ENCODE data around the gene IGFLR1. TPM values are rescaled to one million over a fixed set of nuclear protein-coding genes. Genes with fewer than 3 reads are reported as not detected.

IGFLR1 gene
- total and polyA plus RNA-seq, 2 of the 8 experiments (the other 6 are each of a cell fraction or from before 2014, with no cell fraction given), result 8.4 to 28.9 TPM

DNA sequence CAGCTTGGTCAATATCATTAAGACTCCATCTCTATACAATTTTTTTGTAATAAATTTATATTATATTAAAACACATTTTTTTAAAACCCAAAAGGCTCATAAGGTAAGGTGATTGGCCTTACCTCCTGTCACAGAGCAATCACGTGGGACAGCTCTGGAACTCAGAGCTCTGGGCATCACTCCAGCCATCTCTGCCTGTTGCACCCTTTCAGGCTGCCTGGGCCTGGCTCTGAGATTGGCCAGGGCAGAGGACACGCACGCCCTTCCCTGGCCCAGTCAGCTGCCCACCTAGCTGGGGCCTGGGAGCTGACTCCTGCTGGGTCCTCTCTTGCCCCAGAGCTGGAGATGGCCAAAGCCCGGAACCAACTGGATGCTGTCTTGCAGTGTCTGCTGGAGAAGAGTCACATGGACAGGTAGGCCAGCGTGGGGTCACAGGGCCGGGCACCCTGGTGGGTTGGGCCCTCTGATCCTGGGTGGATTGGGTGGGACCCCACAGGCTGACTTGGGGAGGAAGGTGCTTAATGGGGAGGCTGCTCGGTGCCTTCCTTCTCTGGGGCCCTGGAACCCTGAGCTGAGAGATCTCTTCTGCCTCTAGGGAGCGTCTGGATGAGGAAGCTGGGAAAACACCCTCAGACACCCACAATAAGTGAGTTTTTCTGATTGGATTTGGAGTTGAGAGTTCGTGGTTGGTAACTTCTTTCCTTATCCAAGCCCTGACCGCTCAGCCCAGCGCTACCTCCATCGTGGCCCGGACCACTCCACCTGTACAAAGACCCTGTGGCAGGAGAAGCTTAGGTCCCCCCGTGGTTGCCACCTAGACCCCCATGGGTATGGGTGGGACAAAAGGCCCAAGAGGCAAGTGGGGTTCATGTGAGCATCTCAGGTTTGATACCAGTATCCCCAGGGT is 9.8 kb upstream of the IGFLR1 start:
- no peak overlapping the region for H3K56ac ChIP-seq (replicated peaks; ENCODE audit: insufficient read length, low read depth, low read length)
- no peak overlapping the region for H4K5ac ChIP-seq (ENCODE audit: insufficient read length, low read depth, low read length)
- H3K9me3 ChIP-seq (ENCODE audit: insufficient read depth in 2 of 2, low read depth in 1 of 2, low read length in 1 of 2), result no peaks in the 10 kb centered on the region
- H3K23me2 ChIP-seq (ENCODE audit: low read depth, low read length), result peaks cover 16% of the 10 kb centered on the region
- peaks cover 0 to 15% (median 7%) of the 10 kb centered on the region in 4 experiments; a peak in 5 of 7 replicates for H3K4me1 ChIP-seq (replicated peaks in 1 of 4; ENCODE audit: control insufficient read depth in 3 of 4, insufficient read depth in 4 of 4, low read length in 3 of 4)
- no peaks in the 10 kb centered on the region for H4K20me1 ChIP-seq (replicated peaks in 1 of 2; ENCODE audit: control insufficient read depth in 1 of 2, insufficient read depth in 2 of 2, low read length in 2 of 2)
- peaks cover 0 to 17% (median 11%) of the 10 kb centered on the region in 4 experiments; a peak in 5 of 7 replicates for H3K27me3 ChIP-seq (replicated peaks in 1 of 4; ENCODE audit: control insufficient read depth in 3 of 4, extremely low read depth in 1 of 4, insufficient read depth in 3 of 4, low read length in 3 of 4)
- H3K14ac ChIP-seq (ENCODE audit: insufficient read length), result no peak overlapping the region
- H3K9ac ChIP-seq (replicated peaks in 1 of 4; ENCODE audit: extremely low read depth in 1 of 4, low read depth in 3 of 4, low read length in 3 of 4), result no peak overlapping the region
- no peak overlapping the region for H3K27ac ChIP-seq (ENCODE audit: low read depth, low read length)
- no peak overlapping the region for H3K23ac ChIP-seq (ENCODE audit: insufficient read length)
- H3K4ac ChIP-seq (replicated peaks; ENCODE audit: insufficient read length, low read depth, low read length), result no peak overlapping the region
- no peak overlapping the region for H4K91ac ChIP-seq (replicated peaks; ENCODE audit: insufficient read length, low read length)
- no peak overlapping the region for H2AFZ ChIP-seq (ENCODE audit: low read length)
- H2BK5ac ChIP-seq (ENCODE audit: low read depth, low read length), result no peak overlapping the region
- H3K18ac ChIP-seq (ENCODE audit: extremely low read depth, low read length), result no peak overlapping the region
- no peak overlapping the region for H3K4me2 ChIP-seq (ENCODE audit: insufficient read depth in 1 of 2, low read depth in 2 of 2, low read length in 2 of 2)
- no peak overlapping the region for H2BK12ac ChIP-seq (ENCODE audit: low read depth, low read length)
- DNase-seq (ENCODE audit: low read depth in 1 of 2, low spot score in 2 of 2) (no peak), FAIRE-seq (no peak)
- WGBS, 2 experiments (ENCODE audit: extremely low coverage in 1 of 2, insufficient coverage in 1 of 2, insufficient read length in 1 of 2, insufficient replicate concordance in 2 of 2, low coverage in 1 of 2, low lambda C conversion rate in 2 of 2, missing lambda C conversion rate in 1 of 2), result 90% methylated on average over 11 of the region's 14 CpGs; no CpG with 5 or more reads in 1 of the 2 experiments
- H2BK20ac ChIP-seq (ENCODE audit: low read length), result no peak overlapping the region
- ChIA-PET CTCF (ENCODE audit: partially characterized antibody) (interaction anchor here (1.0 kb wide), 3 partner anchors 10 to 58 kb away, joined by 4 read pairs; partner anchors contain the start of gene IGFLR1), POLR2A (ENCODE audit: partially characterized antibody) (interaction anchor here (1.0 to 1.5 kb wide), 4 partner anchors 8 to 49 kb away, joined by 3 to 6 read pairs (median 4); no protein-coding TSS in a partner anchor)
- no peaks in the 10 kb centered on the region for H3K79me1 ChIP-seq (ENCODE audit: low read depth, low read length)
- H4K8ac ChIP-seq (ENCODE audit: extremely low read depth, insufficient read depth, low read length), result no peak overlapping the region
- no peaks in the 10 kb centered on the region for H3K36me3 ChIP-seq (ENCODE audit: control insufficient read depth in 2 of 4, insufficient read depth in 4 of 4, low read length in 3 of 4)
- no peaks in the 10 kb centered on the region for H3K79me2 ChIP-seq (ENCODE audit: control insufficient read depth in 1 of 2, insufficient read depth in 2 of 2, low read length in 2 of 2)
- no peak overlapping the region for H2BK15ac ChIP-seq (ENCODE audit: low read length)
- no peak overlapping the region for H2AK5ac ChIP-seq (ENCODE audit: low read depth, low read length)
- no peak overlapping the region for H2BK120ac ChIP-seq (replicated peaks; ENCODE audit: low read depth, low read length)
- H3K4me3 ChIP-seq (ENCODE audit: extremely low read depth in 1 of 4, insufficient read depth in 2 of 4, low read depth in 3 of 4, low read length in 4 of 4), result no peak overlapping the region
- no peak for TF ChIP-seq KDM1A (IDR thresholded peaks at IDR 0.05; ENCODE audit: borderline replicate concordance, low read length)
- TF ChIP-seq CBX8 (IDR thresholded peaks at IDR 0.05; ENCODE audit: borderline replicate concordance, low read depth, low read length), result no peak
- TF ChIP-seq, protein P1, sequence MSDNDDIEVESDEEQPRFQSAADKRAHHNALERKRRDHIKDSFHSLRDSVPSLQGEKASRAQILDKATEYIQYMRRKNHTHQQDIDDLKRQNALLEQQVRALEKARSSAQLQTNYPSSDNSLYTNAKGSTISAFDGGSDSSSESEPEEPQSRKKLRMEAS (IDR thresholded peaks at IDR 0.05), result no peak
- no peak for TF ChIP-seq TAF1 (IDR thresholded peaks at IDR 0.05; ENCODE audit: low read depth, low read length)
- TF ChIP-seq NANOG (IDR thresholded peaks at IDR 0.05; ENCODE audit: insufficient read depth, low read depth, low read length, poor library complexity, severe bottlenecking), result no peak
- no peak for TF ChIP-seq SIN3A (conservative IDR thresholded peaks at IDR 0.05 in 1 of 2, IDR thresholded peaks at IDR 0.05 in 1 of 2; ENCODE audit: low read depth in 1 of 2, low read length in 2 of 2)
- no peak for TF ChIP-seq EP300 (IDR thresholded peaks at IDR 0.05; ENCODE audit: borderline replicate concordance in 1 of 2, low read depth in 2 of 2, low read length in 2 of 2)
- TF ChIP-seq SIX5 (IDR thresholded peaks at IDR 0.05; ENCODE audit: low read depth, low read length), result no peak
- no peak for TF ChIP-seq RNF2 (IDR thresholded peaks at IDR 0.05; ENCODE audit: borderline replicate concordance, low read depth, low read length, missing control alignments, poor library complexity, severe bottlenecking)
- no peak for TF ChIP-seq SP2 (IDR thresholded peaks at IDR 0.05; ENCODE audit: low read length)

All from H1 (cell line).